NCI-H1105 (cell line): ENCODE measurements around the gene TEKT3.

ENCODE experiments used
- DNase-seq: peaks from one replicate; lab custom pipeline; 2025; lab: John Stamatoyannopoulos, UW

The TEKT3 gene

GRCh38 chr17:15349119-15349518 is 7.7 kb upstream of the TEKT3 start:
- no peak for DNase-seq

- DNase-seq: peak; percentile 64
Measured at GRCh38 chr17:15348021-15348420, 6.6 kb upstream of the TEKT3 start.

GRCh38 chr17:15346066-15346595 is 4.7 kb upstream of the TEKT3 start:
- DNase-seq: no peak

GRCh38 chr17:15343749-15344148 is 2.4 kb upstream of the TEKT3 start:
- no peak for DNase-seq

- DNase-seq: no peak
Measured at GRCh38 chr17:15342460-15342859, 1.1 kb upstream of the TEKT3 start.

- DNase-seq: no peak
Measured at GRCh38 chr17:15341966-15342365, 569 bp upstream of the TEKT3 start.

- no peak for DNase-seq
Measured at GRCh38 chr17:15340966-15341365, 431 bp downstream of the TEKT3 start.

GRCh38 chr17:15335446-15335845 is 6.0 kb downstream of the TEKT3 start:
- no peak for DNase-seq

- DNase-seq: no peak
Measured at GRCh38 chr17:15334266-15334665, 7.1 kb downstream of the TEKT3 start.

- no peak for DNase-seq
Measured at GRCh38 chr17:15332338-15332737, 9.1 kb downstream of the TEKT3 start.

GRCh38 chr17:15323131-15323530 is 18.3 kb downstream of the TEKT3 start:
- no peak for DNase-seq

- DNase-seq: no peak
Measured at GRCh38 chr17:15321556-15322251, 19.7 kb downstream of the TEKT3 start.

- no peak for DNase-seq
Measured at GRCh38 chr17:15319452-15320010, 21.9 kb downstream of the TEKT3 start.

GRCh38 chr17:15311996-15312395 is 29.4 kb downstream of the TEKT3 start:
- DNase-seq: no peak

- DNase-seq: no peak
Measured at GRCh38 chr17:15309793-15310192, 31.6 kb downstream of the TEKT3 start.

GRCh38 chr17:15309236-15309635 is 32.2 kb downstream of the TEKT3 start:
- DNase-seq: no peak

- DNase-seq: peak; percentile 15
Measured at GRCh38 chr17:15308758-15309157, 32.6 kb downstream of the TEKT3 start.

- DNase-seq: no peak
Measured at GRCh38 chr17:15307710-15308111, 33.7 kb downstream of the TEKT3 start.

GRCh38 chr17:15303851-15304250 is 37.5 kb downstream of the TEKT3 start:
- no peak for DNase-seq

GRCh38 chr17:15303268-15303667 is 38.1 kb downstream of the TEKT3 start:
- DNase-seq: no peak

GRCh38 chr17:15301845-15302244 is 39.6 kb downstream of the TEKT3 start:
- DNase-seq: no peak

GRCh38 chr17:15298176-15298575 is 43.2 kb downstream of the TEKT3 start:
- DNase-seq: no peak

GRCh38 chr17:15293558-15293957 is 47.8 kb downstream of the TEKT3 start:
- DNase-seq: no peak
